H4 (cell line): Measurements from ENCODE around the gene BCAT1. TPM values are rescaled to one million over a fixed set of nuclear protein-coding genes. Genes with fewer than 3 reads are reported as not detected.

Experiments used
- DNase-seq: peaks from one replicate; pipeline ENCODE4 v3.0.0-alpha.2; 2015; ENCODE audit warnings: low spot score
- total RNA-seq: library from RNA; depleted of rRNA; stranded (reverse); fragments of >200 nt; shearing (Covaris generic); gene quantifications from 2 replicates; pipeline ENCODE4 v1.2.3, GENCODE V29; 2014; rRNA removed

Gene BCAT1
- total RNA-seq, 1 experiment from 2014 or later, result 117 TPM

DNA sequence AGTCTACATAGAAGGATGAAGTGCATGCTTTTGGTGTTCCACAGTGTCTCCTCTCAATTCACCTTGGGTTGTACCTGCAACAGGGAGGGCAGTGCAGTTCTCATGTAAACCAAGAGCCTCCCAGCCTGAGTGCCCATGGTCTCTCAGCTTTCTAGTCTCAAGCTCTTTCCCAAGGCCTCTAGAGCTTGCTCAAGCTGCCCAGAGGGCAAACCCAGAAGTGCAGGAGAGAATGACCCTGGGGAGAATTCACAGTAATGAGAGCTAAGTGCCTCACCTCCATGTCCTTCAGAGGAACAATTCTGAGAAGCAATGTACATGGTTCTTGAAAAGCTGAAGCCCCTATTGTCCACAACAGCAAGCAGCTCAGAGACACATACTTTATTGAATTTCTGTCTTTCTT lies 180.5 kb downstream of the BCAT1 start:
- DNase-seq, result no peak

DNA sequence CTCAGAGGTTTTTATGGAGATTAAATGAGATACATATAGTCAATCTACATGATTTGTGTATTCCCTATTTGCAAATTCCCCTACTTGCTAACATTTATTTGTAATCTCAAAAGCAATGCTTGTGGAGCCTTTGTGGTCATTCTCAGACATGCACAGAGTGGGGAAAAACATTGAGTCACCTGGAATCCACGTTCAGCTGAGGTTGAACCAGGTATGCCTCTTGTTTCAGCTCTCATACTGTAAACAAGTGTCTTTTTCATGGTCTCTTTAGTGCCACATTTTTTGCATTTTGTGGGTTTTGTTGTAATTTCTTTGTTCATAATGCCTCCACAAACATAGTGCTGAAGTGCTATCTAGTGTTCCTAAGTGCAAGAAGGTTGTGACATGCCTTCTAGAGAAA lies 181.9 kb downstream of the BCAT1 start:
- DNase-seq, result no peak

DNA sequence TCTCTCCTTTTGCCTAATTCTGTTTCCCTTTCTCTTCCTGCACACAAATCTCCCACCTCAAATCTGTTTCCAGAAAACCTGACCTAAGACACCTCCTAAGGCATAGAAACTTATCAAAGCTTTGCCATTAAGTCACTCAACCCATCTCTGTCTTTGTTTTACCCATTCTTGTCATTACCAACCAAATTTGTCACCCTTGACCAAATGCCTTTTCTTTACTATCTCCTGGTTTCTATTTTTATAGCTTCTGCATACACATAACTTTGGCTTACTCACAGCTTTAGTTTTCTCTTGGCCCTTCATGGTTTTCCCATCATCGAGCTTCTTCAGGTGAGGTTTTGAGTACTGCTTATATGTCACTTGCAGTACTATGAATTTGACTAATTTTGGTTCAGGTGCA lies 184.2 kb downstream of the BCAT1 start:
- no peak for DNase-seq

DNA sequence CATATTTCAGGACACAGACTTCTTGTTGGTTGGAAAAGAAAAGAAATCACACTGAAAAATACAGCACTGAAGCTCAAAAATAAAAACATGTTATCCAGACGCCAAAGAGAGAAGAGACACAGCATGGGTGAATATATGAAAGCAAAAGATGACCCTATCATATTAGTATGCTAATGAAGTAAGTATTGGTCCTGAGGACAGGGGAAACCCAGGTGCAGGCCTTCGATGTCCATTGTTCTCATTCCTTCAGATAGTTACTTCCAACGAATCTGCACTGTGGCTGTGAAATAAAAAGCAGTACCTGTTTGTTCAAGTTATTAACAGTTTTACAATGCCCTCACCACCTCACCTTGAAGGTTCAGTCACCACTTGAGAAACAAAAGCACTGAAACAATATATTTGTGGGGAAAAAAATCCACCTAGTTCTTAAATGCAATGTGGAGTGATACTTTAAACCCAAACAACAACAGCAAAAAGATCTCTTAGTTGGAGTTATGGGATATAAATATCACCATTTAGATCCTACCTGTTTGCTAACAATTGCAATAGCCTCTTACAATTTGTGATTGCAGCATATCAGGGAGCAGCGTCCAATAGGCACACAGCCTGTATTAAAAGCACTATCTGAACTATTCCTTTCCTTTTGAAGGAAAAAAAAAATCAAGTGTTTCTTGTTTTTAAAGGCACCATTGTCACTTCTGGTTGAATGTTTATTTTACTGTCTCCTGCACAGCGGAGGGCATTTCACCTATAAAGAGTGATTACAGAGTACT lies 188.1 kb downstream of the BCAT1 start:
- DNase-seq, result no peak

DNA sequence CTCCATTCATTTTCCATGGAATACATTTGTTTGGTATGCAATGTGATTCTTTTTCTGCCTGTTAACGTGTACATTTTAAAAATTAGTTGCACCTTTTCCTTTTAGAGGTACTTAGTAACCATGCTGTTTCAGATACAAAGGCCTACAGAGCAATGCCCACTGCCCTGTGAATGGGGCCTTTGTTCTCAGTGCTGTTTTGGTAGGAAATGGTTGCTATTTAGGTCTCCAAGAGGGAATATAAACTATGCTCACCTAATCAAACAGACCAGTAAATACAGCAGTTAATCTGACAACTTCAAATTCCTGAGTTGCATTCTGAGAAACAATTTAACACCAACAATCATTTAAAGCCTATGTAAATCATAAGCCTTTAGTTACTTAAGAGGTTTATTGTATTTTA lies 188.7 kb downstream of the BCAT1 start:
- DNase-seq, result no peak

Other genes starting within 250 kb of the BCAT1 start
- gene DNAI7, start 246.1 kb upstream of the BCAT1 start, total RNA-seq, result 0.23 and 0.60 TPM in 2 replicates
- gene ETFRF1, start 246.1 kb upstream of the BCAT1 start, total RNA-seq, result 43.1 and 46.1 TPM in 2 replicates